ENCODE data around the gene NEDD8.

NEDD8 gene

DNA sequence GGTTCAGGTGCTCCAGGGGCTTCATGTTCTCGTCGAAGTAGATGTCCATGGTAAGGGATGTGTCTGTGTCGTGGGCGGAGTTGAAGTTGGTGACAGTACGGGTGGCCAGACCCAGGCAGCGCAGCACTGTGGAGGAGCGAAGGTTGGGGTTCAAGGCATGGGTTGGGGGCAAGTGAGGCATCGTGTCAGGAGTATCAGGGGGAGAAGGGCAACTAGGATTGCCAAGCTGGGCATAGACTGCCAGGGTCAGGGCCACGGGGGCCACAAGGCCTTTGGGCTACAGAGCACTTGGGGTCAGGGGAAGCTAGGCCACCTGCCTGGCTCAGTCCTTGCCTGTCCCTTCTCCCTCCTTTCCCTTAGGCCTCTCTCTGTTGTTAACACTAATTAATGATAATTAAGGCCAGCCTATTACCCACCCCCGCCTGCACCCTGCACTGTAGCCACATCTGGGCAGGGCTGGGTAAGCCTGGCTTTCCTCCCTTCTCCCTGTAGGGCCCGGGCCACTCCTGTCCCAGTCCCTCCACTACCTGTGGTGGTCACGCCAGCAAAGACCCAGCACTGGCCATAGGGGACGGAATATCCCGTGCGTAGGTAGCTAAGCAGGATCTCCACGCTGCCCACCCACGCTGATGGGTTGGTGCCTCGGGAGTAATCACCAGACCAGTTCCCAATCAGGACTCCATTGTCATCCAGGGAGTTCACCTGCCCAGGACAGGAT, 26.5 kb upstream of the NEDD8 start:
- no peaks in the 10 kb centered on the region for H3K4me1 Mint-ChIP-seq (ENCODE audit: low read depth)
- H3K4me3 Mint-ChIP-seq = no peak overlapping the region
- H3K9me3 Mint-ChIP-seq = no peaks in the 10 kb centered on the region
- H3K27me3 Mint-ChIP-seq (ENCODE audit: low read depth) = no peaks in the 10 kb centered on the region
- no peak overlapping the region for H3K27ac Mint-ChIP-seq
- peaks cover 7% of the 10 kb centered on the region for H3K36me3 Mint-ChIP-seq (ENCODE audit: low read depth)

DNA sequence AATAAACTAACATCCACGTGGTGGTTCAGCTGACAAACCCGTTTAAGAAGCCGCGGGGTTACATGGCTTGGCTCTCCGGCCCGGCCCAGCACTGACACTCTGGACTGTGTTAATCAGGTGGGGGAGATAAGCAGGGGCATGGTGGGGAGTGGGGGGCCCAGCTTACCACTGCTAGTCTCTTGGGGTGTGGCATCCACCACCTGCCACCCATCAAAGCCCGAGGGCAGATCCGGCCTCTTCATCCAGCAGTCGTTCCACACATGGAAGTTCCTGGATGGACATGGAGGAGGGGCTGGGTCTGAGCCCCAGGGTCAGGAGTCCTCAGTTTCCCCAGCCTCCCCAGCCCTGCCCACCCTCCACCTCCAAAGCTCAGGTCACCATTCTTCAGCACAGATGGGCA, 26.0 kb upstream of the NEDD8 start:
- H3K27ac Mint-ChIP-seq = no peak overlapping the region
- H3K4me3 Mint-ChIP-seq = no peak overlapping the region
- H3K27me3 Mint-ChIP-seq (ENCODE audit: low read depth) = no peaks in the 10 kb centered on the region
- H3K36me3 Mint-ChIP-seq (ENCODE audit: low read depth) = peaks cover 8% of the 10 kb centered on the region
- H3K9me3 Mint-ChIP-seq = no peaks in the 10 kb centered on the region
- H3K4me1 Mint-ChIP-seq (ENCODE audit: low read depth) = no peaks in the 10 kb centered on the region

DNA sequence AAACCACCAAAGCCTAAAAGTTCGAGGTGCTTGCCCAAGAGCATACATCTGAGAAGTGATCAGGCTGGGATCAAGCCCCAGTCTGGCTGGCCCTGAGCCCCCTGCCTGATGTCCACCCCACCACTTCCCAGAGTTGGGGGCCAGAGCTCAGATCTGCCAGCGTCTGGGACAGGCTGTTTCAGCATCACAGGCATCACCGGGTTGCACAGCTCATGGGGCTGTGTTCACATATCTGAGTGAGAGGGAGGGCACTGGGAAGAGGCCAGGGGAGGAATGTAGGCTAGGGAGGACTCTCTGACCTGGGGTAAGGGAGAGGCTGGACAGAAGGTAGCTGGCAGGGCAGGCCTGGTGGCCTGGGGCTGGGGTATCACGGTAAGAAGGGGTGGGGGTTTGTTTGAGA, 24.8 kb upstream of the NEDD8 start:
- no peaks in the 10 kb centered on the region for H3K27me3 Mint-ChIP-seq (ENCODE audit: low read depth)
- peaks cover 8% of the 10 kb centered on the region for H3K36me3 Mint-ChIP-seq (ENCODE audit: low read depth)
- peak overlapping the region; percentile 31 for H3K27ac Mint-ChIP-seq
- no peak overlapping the region for H3K4me3 Mint-ChIP-seq
- H3K4me1 Mint-ChIP-seq (ENCODE audit: low read depth) = no peaks in the 10 kb centered on the region
- no peaks in the 10 kb centered on the region for H3K9me3 Mint-ChIP-seq

DNA sequence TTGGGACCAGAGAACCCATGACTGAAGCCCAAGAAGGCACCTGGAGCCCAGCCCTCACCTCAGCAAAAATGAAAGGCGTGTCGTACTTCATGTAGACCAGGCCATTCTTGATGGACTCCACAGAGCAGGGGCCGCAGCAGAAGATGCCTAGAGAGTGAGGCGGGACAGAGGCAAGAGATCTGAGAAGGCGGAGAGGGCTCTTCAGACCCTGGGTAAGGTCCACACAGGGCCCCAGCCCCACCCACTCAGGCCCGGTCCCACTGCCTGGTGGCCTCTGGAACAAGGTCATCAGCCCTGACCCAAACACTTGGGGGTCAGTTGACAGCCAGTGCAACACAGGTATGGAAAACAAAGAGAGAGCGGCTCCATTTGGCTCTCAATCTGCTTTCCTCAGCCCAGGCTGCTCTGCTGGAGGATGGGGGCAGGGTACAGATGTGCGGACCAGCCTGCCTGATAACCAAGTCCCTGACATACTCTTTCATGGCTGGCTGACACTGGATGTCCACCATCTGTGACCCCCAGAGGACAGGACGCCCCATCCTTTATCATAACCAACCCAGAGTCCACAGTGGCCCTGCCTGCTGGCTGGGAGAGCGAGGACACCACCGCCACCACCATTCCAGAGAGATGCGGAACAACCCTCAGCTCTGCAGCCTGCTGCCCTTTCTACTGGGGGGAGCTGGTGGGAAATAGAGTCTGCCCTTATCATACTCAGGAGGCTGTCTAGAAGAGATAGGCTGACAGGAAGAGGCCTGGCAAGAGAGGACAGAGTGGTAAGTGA, 24.0 kb upstream of the NEDD8 start:
- H3K9me3 Mint-ChIP-seq = no peaks in the 10 kb centered on the region
- peaks cover 6% of the 10 kb centered on the region for H3K4me1 Mint-ChIP-seq (ENCODE audit: low read depth)
- H3K27ac Mint-ChIP-seq = no peak overlapping the region
- no peaks in the 10 kb centered on the region for H3K27me3 Mint-ChIP-seq (ENCODE audit: low read depth)
- H3K36me3 Mint-ChIP-seq (ENCODE audit: low read depth) = peaks cover 8% of the 10 kb centered on the region
- no peak overlapping the region for H3K4me3 Mint-ChIP-seq

DNA sequence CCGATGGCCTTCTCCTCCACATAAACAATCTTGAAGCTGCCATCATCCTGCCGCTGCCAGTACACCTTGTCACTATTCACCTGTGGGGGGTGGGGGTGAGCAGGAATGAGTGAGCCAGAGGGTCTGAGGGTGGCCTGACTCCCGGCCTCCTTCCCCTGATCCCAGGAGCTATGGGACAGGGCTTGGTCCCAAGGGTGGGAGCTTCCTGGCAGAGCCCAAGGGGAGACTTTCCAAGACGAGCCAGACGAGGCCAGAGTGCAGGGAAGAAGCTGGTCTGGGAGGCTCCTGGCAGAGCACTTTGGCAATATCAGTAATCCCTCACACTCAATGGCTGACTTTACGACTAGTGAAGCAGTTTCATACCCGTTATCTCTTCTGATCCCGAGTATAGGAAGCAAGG, 23.3 kb upstream of the NEDD8 start:
- Mint-ChIP-seq H3K4me3 (no peak overlapping the region), H3K36me3 (ENCODE audit: low read depth) (peaks cover 8% of the 10 kb centered on the region), H3K27me3 (ENCODE audit: low read depth) (no peaks in the 10 kb centered on the region), H3K27ac (no peak overlapping the region), H3K9me3 (no peaks in the 10 kb centered on the region), H3K4me1 (ENCODE audit: low read depth) (peaks cover 13% of the 10 kb centered on the region)

DNA sequence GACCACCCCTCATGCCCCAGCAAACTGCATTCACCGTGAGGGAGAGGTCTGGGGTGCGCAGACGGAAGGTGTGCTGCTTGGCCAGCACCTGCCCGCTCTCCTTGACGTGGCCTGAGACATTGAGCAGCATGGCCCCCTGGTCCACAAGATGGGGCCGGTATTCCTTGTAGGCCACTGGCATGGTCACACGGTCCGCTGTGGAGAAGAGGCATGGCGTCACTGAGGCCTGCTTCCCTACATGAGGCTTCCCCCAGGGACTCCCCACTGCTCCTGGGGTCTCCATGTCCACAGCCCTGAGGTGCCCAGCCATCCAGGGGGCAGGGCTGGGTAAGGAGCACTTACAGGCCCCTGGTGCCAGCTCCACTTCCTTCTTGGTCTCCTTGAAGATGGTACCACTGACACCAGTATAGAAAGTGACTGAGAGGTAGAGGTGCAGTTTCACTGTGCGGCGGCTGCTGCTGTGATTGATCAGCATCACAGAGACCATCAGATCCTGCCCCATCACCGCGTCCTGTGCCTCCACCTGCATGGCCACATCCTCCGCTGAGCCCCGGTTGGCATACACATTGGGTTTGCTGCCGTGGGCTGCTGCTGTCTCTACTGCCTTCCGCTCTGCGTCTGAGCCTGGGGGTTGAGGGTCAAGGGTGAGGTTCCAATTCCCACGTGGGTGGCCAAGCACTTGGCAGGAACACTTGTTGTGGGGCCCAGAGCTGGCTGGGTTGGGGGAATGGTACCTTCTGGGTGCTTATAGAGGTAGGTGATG, 22.6 kb upstream of the NEDD8 start:
- no peak overlapping the region for H3K4me3 Mint-ChIP-seq
- H3K27ac Mint-ChIP-seq = no peak overlapping the region
- H3K27me3 Mint-ChIP-seq (ENCODE audit: low read depth) = no peaks in the 10 kb centered on the region
- H3K36me3 Mint-ChIP-seq (ENCODE audit: low read depth) = peaks cover 12% of the 10 kb centered on the region
- no peaks in the 10 kb centered on the region for H3K9me3 Mint-ChIP-seq
- H3K4me1 Mint-ChIP-seq (ENCODE audit: low read depth) = peaks cover 19% of the 10 kb centered on the region

DNA sequence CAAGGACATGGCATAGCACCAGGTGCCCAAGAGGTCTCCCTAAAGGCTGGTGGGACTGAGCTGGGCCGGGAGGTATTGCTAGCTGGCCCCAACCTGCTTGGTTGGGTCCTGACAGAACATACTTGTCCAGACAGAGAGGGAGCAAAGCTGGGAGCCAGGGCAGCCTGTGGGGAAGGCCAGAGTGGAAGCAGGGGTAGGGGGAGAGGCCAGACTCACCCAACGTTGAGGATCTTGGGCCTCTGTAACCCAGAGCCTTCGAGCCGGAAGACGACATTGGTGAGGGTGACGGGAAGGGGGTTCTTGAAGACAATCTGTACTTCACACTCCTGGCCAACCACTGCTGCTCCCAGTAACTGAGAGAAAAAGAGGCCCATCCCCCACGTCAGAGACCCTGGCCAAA, 21.8 kb upstream of the NEDD8 start:
- peaks cover 25% of the 10 kb centered on the region for H3K4me1 Mint-ChIP-seq (ENCODE audit: low read depth)
- peaks cover 15% of the 10 kb centered on the region for H3K36me3 Mint-ChIP-seq (ENCODE audit: low read depth)
- no peak overlapping the region for H3K4me3 Mint-ChIP-seq
- H3K27me3 Mint-ChIP-seq (ENCODE audit: low read depth) = no peaks in the 10 kb centered on the region
- H3K9me3 Mint-ChIP-seq = no peaks in the 10 kb centered on the region
- no peak overlapping the region for H3K27ac Mint-ChIP-seq

DNA sequence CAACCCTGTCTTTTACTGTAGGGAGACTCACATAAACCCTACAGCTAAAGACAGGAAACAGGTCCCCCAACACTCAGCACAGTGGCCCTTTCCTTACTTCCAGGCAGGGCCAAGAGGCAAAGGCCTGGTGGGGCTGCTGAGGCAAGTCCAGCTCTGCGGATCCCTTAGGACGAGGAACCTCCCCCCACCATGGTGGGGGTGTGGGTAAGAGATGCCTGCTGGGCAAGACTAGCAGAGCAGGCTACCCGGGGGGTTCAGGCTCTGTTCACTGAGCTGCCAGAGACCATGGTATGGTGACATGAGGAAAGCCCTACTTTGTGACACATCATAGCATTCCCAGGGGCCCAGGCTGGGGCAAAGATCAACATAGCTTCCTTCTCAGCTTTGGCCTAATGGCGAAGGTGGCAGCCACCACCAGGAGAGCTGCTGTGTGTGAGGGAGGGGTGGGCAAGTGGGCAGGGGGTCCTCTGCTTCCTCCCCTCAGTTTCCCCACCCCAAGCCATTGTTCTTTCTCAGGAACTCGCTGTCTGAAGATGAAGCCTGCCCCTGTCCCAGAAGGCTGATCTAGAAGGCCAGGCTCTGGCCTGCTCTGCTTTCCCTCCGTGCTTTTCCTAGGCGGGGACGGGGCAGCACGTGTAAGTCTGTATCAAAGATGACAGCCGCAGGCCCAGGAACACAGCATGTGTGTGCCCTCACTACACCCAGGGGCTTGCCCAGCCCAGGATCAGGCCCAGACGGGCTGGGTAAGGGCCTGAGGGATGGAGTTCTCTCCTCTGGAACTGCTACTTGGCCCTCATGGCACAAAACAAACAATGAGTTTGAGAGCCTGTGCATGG, 20.3 kb upstream of the NEDD8 start:
- Mint-ChIP-seq H3K4me1 (ENCODE audit: low read depth) (peaks cover 30% of the 10 kb centered on the region), H3K9me3 (no peaks in the 10 kb centered on the region), H3K27me3 (ENCODE audit: low read depth) (no peaks in the 10 kb centered on the region), H3K27ac (no peak overlapping the region), H3K4me3 (no peak overlapping the region), H3K36me3 (ENCODE audit: low read depth) (peaks cover 15% of the 10 kb centered on the region)

DNA sequence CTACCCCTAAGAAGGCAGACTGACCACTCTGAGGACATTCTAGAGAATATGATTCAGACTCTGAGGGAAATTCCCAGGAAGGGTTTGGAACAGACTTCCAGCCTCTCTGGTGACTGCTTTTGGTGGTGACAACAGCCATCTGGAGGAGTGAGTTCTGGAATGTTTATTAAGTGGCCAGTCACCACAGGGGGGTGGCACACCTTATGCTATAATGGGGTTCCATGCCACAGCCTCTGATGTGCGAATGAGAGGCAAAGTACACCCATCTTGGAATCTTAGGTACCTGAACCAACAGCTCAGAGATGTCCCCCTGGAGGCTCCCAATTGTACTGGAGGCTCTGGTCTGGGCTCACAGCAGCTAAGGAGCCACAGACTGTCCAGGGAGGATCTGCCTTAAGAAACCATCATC, 19.7 kb upstream of the NEDD8 start:
- Mint-ChIP-seq H3K27ac (no peak overlapping the region), H3K4me3 (no peak overlapping the region), H3K27me3 (ENCODE audit: low read depth) (no peaks in the 10 kb centered on the region), H3K4me1 (ENCODE audit: low read depth) (peaks cover 33% of the 10 kb centered on the region), H3K36me3 (ENCODE audit: low read depth) (peaks cover 15% of the 10 kb centered on the region), H3K9me3 (no peaks in the 10 kb centered on the region)

DNA sequence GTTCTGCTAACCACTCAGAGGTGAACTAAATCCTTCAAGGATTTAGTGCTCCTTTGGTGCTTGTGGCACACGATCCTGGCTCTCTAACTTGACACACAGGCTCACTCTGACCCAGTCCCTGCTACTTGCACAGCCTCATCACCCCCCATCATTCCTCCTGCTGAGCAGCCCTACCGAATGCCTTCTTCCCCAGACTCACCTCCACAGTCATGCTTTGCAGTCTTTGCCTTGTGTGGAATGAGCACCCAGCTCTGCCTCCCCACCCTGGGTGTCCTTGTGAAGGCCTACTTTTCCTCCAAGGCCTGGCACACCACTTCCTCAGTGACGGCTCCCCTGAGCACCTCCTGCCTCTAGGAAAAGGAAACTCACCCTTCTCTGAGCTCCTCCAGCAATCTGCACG, 18.2 kb upstream of the NEDD8 start:
- H3K36me3 Mint-ChIP-seq (ENCODE audit: low read depth) = peaks cover 14% of the 10 kb centered on the region
- peak overlapping the region; percentile 55 for H3K4me3 Mint-ChIP-seq
- H3K27me3 Mint-ChIP-seq (ENCODE audit: low read depth) = no peaks in the 10 kb centered on the region
- no peaks in the 10 kb centered on the region for H3K9me3 Mint-ChIP-seq
- H3K27ac Mint-ChIP-seq = peak overlapping the region; percentile 76
- peaks cover 36% of the 10 kb centered on the region for H3K4me1 Mint-ChIP-seq (ENCODE audit: low read depth)

DNA sequence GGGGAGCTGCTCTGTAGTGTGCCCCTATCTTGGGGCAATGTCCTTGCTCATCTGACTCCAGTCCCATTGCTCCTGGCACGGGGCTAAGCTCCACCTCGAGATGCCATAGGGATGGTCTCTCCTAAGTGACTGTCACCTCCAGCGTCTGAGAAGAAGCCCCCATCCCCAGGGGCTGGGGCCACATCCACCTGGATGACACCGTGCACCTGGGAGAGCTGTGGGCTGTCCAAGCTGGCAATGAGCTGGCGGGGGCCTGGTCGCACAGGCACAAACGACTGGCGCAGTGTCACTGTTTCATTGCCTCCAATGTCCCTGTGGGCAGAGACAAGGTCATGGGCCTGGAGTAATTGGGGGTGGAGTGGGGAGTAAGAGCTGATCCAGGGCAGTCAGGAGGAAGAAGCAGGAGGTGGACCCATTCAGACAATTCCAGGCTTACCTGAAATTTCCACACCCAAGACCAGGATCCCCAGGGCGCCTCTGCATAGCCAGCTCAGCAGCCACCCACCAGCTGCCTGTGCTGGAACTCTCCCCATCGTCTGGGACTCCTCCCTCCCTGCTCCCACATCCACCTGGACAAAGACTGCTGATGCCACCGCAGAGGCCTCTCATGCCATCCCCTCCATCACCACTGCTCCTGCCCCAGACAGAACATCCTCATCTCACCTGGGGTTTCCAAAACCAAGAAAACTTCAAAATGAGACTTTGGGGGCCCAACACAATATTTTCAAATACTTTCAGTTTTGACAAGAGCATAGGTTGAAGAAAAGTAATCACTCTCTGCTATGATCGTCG, 17.3 kb upstream of the NEDD8 start:
- no peaks in the 10 kb centered on the region for H3K9me3 Mint-ChIP-seq
- H3K4me1 Mint-ChIP-seq (ENCODE audit: low read depth) = peaks cover 40% of the 10 kb centered on the region
- H3K36me3 Mint-ChIP-seq (ENCODE audit: low read depth) = peaks cover 11% of the 10 kb centered on the region
- H3K4me3 Mint-ChIP-seq = peak overlapping the region; percentile 43
- peak overlapping the region; percentile 76 for H3K27ac Mint-ChIP-seq
- no peaks in the 10 kb centered on the region for H3K27me3 Mint-ChIP-seq (ENCODE audit: low read depth)

DNA sequence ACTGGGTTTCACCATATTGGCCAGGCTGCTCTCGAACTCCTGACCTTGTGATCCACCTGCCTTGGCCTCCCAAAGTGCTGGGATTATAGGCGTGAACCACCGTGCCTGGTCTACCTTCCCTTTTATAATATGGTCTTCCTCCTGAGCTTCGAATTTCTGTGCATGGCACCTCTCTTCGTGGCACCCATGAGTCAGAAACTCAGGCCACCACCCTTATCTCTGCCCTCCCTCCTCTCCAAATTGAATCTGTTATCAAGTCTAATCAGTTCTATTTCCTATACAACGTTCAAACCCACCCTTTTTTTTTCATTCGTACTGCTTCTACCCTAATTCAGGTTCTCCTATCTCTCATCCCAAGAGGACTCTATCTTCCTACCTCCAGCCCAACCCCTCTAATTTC, 15.3 kb upstream of the NEDD8 start:
- Mint-ChIP-seq H3K4me1 (ENCODE audit: low read depth) (peaks cover 46% of the 10 kb centered on the region), H3K27me3 (ENCODE audit: low read depth) (no peaks in the 10 kb centered on the region), H3K9me3 (no peaks in the 10 kb centered on the region), H3K36me3 (ENCODE audit: low read depth) (peaks cover 7% of the 10 kb centered on the region), H3K27ac (peak overlapping the region; percentile 75), H3K4me3 (peak overlapping the region; percentile 41)

DNA sequence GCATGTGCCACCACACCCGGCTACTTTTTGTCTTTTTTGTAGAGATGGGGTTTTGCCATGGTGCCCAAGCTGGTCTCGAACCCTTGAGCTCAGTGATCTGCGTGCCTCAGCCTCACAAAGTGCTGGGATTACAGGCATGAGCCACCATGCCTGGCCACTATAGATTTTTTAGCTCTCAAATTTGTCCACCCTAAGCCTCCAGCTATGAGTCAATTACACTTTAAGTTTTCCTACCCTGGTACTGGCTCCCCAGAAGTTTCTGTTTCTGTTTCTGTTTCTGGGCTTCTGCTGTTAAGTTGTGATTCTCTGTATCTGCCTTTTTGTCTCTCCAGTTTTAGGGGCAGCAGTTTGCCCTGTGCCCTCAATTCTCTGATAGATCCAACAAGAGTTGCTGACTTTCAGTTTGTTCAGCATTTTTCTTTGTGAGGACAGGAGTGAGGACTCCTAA, 14.6 kb upstream of the NEDD8 start:
- Mint-ChIP-seq H3K27ac (peak overlapping the region; percentile 91), H3K9me3 (no peaks in the 10 kb centered on the region), H3K4me3 (peak overlapping the region; percentile 64), H3K27me3 (ENCODE audit: low read depth) (no peaks in the 10 kb centered on the region), H3K4me1 (ENCODE audit: low read depth) (peaks cover 48% of the 10 kb centered on the region), H3K36me3 (ENCODE audit: low read depth) (peaks cover 10% of the 10 kb centered on the region)
